Cardiac muscle cell (in vitro differentiated cells and primary cell): Measurements from ENCODE around the gene MBIP. TPM values are rescaled to one million over a fixed set of nuclear protein-coding genes. Genes with fewer than 3 reads are reported as not detected.

Experiments
- DNase-seq, 2 donors: peaks; one replicate each; pipeline versions ENCODE4 v3.0.0 to v3.0.0-alpha.2; 2010 to 2017; ENCODE audit warnings: low read depth in 1 of 2, low spot score in 1 of 2
- H3K27ac ChIP-seq: fragments of 200-600 bp; sonication (generic); 2 replicates; pipeline ENCODE4 v1.5.1; 2016
- H3K27me3 ChIP-seq: fragments of 200-600 bp; sonication (generic); 2 replicates; pipeline ENCODE4 v1.6.0; 2016; ENCODE audit warnings: control low read depth
- H3K36me3 ChIP-seq: fragments of 200-600 bp; sonication (generic); 2 replicates; pipeline ENCODE4 v1.5.1; 2016; ENCODE audit warnings: control low read depth
- H3K4me1 ChIP-seq: fragments of 200-600 bp; sonication (generic); 2 replicates; pipeline ENCODE4 v1.8.1; 2017; ENCODE audit warnings: low read depth, mild to moderate bottlenecking, mixed run types
- H3K4me3 ChIP-seq: fragments of 200-600 bp; sonication (generic); 2 replicates; pipeline ENCODE4 v1.5.1; 2016; ENCODE audit warnings: mild to moderate bottlenecking
- H3K9me3 ChIP-seq: fragments of 200-600 bp; sonication (generic); 2 replicates; pipeline ENCODE4 v1.5.1; 2017; ENCODE audit warnings: low read depth, mild to moderate bottlenecking, control low read depth
- CTCF ChIP-seq: IDR thresholded peaks from 2 replicates; pipeline ENCODE4 v1.5.1; 2012; ENCODE audit warnings: low read depth, mild to moderate bottlenecking, low read length
- polyA plus RNA-seq: library from polyadenylated mRNA; unstranded; fragments of >200 nt; fragmentation: Nextera tagmentation; extraction: Ambion mirVana; gene quantifications from 2 replicates; pipeline ENCODE4 v1.2.1, GENCODE V29; 2016
- total RNA-seq: library from RNA; depleted of rRNA; stranded (reverse); fragments of >200 nt; gene quantifications from 2 replicates; pipeline ENCODE4 v1.2.3, GENCODE V29; 2016

MBIP gene
- total and polyA plus RNA-seq, 2 experiments from 2014 or later, result 12.6 to 30.9 TPM

DNA sequence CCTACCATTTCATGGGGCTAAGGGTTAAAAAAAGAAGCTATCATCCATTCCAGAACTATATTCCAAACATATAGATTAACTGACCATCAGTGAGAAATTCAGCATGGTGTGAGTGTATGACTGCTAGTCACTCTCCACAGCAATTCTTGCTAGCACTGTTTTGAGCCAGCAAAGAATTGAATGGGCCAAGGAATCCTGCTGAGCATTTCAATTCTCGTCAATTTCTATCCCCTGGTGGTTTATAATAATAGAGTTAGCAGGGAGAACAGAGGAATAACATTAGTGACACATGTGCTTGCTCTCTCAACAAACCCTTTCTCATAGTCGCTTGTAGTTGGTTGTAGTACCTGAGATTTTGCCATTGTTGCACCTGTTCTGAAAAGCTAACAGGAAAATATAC is 7.2 kb downstream of the MBIP start:
- Histone ChIP-seq H3K4me3 (no peak overlapping the region), H3K4me1 (peaks cover 9% of the 10 kb centered on the region), H3K9me3 (no peaks in the 10 kb centered on the region), H3K36me3 (peaks cover 12% of the 10 kb centered on the region), H3K27ac (no peak overlapping the region), H3K27me3 (no peaks in the 10 kb centered on the region)
- no peak for DNase-seq
- TF ChIP-seq CTCF, result no peak

DNA sequence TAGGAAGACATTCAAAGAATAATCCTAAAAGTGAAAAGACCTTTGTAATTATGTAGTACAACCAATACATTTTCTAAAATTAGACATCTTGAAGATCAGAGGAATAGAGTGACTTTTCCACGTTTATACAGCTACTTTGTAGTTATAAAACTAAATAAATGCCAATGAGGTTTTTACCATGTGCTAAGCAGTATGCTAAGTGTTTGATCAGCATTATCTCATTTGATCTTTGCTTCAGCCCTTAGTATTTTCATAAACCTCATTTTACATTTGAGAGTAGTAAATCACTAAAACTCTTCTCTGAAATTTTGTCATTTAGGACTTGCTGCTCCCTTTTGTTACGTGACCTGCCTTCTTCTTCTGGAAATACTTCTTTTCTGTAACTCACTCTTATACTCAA is 13.6 kb downstream of the MBIP start:
- Histone ChIP-seq H3K9me3 (no peaks in the 10 kb centered on the region), H3K4me1 (peaks cover 4% of the 10 kb centered on the region), H3K27ac (no peak overlapping the region), H3K36me3 (peaks cover 37% of the 10 kb centered on the region), H3K4me3 (no peak overlapping the region), H3K27me3 (no peaks in the 10 kb centered on the region)
- DNase-seq, result no peak
- no peak for TF ChIP-seq CTCF

DNA sequence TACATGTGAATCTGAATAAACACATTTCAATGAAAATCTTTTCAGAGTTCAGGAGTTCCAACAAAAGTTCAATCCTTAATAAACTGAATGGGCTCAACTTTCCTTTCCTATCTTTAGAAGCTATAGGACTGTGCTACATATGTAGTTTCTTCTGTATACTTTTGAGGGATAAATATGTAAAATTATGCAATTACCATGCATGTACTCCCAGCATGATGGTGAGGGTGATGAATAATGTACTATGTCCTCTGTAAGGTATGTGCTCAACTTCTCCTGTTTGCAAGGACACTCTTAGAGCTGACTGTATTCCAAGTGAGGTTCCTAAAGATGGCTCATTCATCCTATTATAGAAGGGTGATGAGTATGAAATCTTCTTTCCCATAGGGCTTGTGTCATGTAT is 15.5 kb downstream of the MBIP start:
- Histone ChIP-seq H3K36me3 (peaks cover 34% of the 10 kb centered on the region), H3K27ac (no peak overlapping the region), H3K9me3 (no peaks in the 10 kb centered on the region), H3K4me1 (peaks cover 9% of the 10 kb centered on the region), H3K4me3 (no peak overlapping the region), H3K27me3 (no peaks in the 10 kb centered on the region)
- DNase-seq, result no peak
- TF ChIP-seq CTCF, result no peak

DNA sequence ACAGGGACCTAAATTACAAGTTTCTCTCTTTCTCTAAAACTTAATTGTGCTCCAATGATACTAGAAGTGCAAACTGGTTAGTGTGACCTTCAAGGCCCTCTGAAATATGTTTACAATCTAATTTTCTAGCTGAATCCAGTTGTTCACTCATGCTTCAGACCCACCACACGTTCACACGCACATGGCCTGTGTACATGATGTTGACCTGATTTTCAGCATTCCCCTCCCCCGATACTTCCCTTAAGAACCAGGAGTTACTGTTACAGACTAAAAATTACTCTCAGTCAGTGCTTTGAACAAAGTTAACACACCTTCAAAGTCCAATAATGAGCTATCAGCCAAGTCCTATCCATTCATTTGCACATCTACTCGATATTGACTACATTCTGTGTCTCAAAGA is 16.5 kb downstream of the MBIP start:
- H3K9me3 ChIP-seq, result no peaks in the 10 kb centered on the region
- peaks cover 9% of the 10 kb centered on the region for H3K4me1 ChIP-seq
- DNase-seq, result no peak
- no peak for TF ChIP-seq CTCF
- H3K4me3 ChIP-seq, result no peak overlapping the region
- H3K36me3 ChIP-seq, result peaks cover 37% of the 10 kb centered on the region
- H3K27ac ChIP-seq, result no peak overlapping the region
- no peaks in the 10 kb centered on the region for H3K27me3 ChIP-seq

DNA sequence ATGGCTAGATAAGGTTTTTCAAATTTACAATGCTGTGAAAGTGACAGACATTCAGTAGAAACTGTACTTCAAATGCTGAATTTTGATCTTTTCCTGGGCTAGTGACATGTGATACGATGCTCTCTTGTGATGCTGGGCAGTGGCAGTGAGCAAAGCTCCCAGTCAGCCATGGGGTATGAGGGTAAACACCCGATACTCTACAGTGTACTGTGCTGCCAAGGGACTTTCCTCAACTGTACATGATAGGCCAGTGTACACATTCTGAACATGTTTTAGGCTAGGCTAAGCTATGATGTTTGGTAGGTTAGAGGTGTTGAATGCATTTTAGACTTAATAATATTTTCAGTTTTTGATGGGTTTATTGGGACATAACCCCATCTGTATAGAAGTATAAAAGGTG is 17.6 kb downstream of the MBIP start:
- no peak overlapping the region for H3K4me3 ChIP-seq
- no peak for DNase-seq
- H3K36me3 ChIP-seq, result peaks cover 42% of the 10 kb centered on the region
- no peaks in the 10 kb centered on the region for H3K27me3 ChIP-seq
- H3K4me1 ChIP-seq, result peaks cover 9% of the 10 kb centered on the region
- no peak for TF ChIP-seq CTCF
- no peak overlapping the region for H3K27ac ChIP-seq
- no peaks in the 10 kb centered on the region for H3K9me3 ChIP-seq

- DNase-seq, result peak in 1 of 2 donors; percentile 17
- Histone ChIP-seq H3K9me3 (no peaks in the 10 kb centered on the region), H3K4me1 (peaks cover 9% of the 10 kb centered on the region), H3K27ac (no peak overlapping the region), H3K36me3 (peaks cover 38% of the 10 kb centered on the region), H3K27me3 (no peaks in the 10 kb centered on the region), H3K4me3 (no peak overlapping the region)
- TF ChIP-seq CTCF, result no peak
These were observed 19.3 kb downstream of the MBIP start for GRCh38 chr14:36301159-36301558.
